Central memory CD8-positive, alpha-beta T cell (primary cell): ENCODE data around the gene CEP68.

Source experiments
- ATAC-seq: fragments of 150-1000 bp; cut with Tn5 transposase; replicated peaks from 2 replicates; pipeline ENCODE4 v1.10.0; 2022; ENCODE audit warnings: mild to moderate bottlenecking, moderate FRiP score, moderate number of reproducible peaks; ENCODE audit not compliant: poor library complexity, severe bottlenecking; ENCODE audit errors: extremely low read depth
- DNase-seq, 2 donors: peaks; one replicate each; pipeline ENCODE4 v3.0.0; 2021; ENCODE audit warnings: low spot score in 2 of 2
- H3K27ac Mint-ChIP-seq: one replicate; pipeline ENCODE4 v1.8.0; 2022; ENCODE audit warnings: low read depth, mild to moderate bottlenecking, moderate library complexity, mixed read lengths
- H3K27me3 Mint-ChIP-seq: one replicate; pipeline ENCODE4 v1.8.0; 2022; ENCODE audit warnings: mixed read lengths
- H3K36me3 Mint-ChIP-seq: one replicate; pipeline ENCODE4 v1.8.0; 2022; ENCODE audit warnings: mild to moderate bottlenecking, moderate library complexity, mixed read lengths; ENCODE audit not compliant: insufficient read depth
- H3K4me1 Mint-ChIP-seq: one replicate; pipeline ENCODE4 v1.8.0; 2022; ENCODE audit warnings: mixed read lengths
- H3K4me3 Mint-ChIP-seq: one replicate; pipeline ENCODE4 v1.8.0; 2022; ENCODE audit warnings: mild to moderate bottlenecking, moderate library complexity, mixed read lengths
- H3K9me3 Mint-ChIP-seq: one replicate; pipeline ENCODE4 v1.8.0; 2022; ENCODE audit warnings: mixed read lengths

Gene CEP68

DNA sequence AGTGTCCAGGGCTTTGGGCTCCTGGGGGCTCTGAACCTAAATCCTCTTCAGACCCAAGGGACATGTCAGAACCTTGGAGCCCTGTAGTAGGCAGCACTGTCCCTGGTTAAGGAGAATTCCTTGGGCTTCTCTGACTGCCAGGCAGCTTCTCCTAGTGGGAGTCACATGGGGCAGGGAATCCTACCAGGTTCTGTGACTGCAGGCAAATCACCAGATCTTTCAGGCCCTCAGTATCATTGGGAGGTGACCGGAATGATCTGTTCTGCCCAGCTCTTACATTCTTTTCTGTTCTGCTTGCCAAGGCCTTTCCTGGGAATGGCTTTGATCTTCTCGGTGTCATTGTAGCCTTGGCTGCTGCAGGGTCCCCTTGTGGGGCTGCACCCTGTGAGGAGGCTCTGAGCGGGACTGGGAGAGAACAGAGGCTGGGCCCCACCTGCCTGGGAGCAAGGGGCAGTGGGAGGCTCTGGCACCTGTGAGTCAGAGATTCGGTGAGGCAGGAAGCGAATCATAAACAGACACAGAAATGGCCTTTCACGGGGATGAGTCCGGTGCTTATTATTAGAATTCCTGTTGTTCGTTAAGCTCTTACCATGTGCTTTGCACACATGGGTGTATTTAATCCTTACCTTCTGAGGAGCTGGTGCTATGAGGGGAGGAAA, 14.1 kb downstream of the CEP68 start:
- Mint-ChIP-seq H3K27me3 (no peaks in the 10 kb centered on the region), H3K9me3 (no peaks in the 10 kb centered on the region), H3K4me3 (no peak overlapping the region), H3K4me1 (peaks cover 22% of the 10 kb centered on the region), H3K27ac (peak overlapping the region; percentile 80), H3K36me3 (peaks cover 31% of the 10 kb centered on the region)
- ATAC-seq, result no peak
- DNase-seq, result no peak

GRCh38 chr2:65070856-65071255, 14.6 kb downstream of the CEP68 start:
- peaks cover 22% of the 10 kb centered on the region for H3K4me1 Mint-ChIP-seq
- no peak for DNase-seq

DNA sequence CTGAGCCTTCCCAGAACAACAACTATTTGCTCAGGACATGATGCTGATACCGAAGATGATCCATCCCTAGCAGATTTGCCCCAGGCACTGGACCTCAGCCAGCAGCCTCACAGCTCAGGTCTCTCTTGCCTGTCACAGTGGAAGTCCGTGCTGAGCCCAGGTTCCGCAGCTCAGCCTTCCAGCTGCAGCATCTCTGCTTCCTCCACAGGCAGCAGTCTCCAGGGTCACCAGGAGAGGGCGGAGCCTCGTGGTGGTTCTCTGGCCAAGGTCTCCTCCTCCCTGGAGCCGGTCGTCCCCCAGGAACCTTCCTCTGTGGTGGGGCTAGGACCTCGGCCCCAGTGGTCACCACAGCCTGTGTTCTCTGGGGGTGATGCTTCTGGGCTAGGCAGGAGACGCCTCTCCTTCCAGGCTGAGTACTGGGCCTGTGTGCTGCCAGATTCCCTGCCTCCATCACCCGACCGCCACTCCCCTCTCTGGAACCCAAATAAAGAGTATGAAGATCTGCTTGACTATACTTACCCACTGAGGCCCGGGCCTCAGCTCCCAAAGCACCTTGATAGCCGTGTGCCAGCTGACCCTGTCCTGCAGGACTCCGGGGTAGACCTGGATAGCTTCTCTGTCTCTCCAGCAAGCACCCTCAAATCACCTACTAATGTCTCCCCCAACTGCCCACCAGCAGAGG, 15.4 kb downstream of the CEP68 start:
- Mint-ChIP-seq H3K4me1 (peaks cover 22% of the 10 kb centered on the region), H3K27ac (no peak overlapping the region), H3K9me3 (no peaks in the 10 kb centered on the region), H3K27me3 (no peaks in the 10 kb centered on the region), H3K36me3 (peaks cover 34% of the 10 kb centered on the region), H3K4me3 (no peak overlapping the region)
- peak; percentile 28 for ATAC-seq
- no peak for DNase-seq

More at GRCh38 chr2:65070856-65071255, 14.6 kb downstream of the CEP68 start:
- Mint-ChIP-seq H3K4me3 (no peak overlapping the region), H3K27me3 (no peaks in the 10 kb centered on the region), H3K9me3 (no peaks in the 10 kb centered on the region), H3K36me3 (peaks cover 33% of the 10 kb centered on the region), H3K27ac (peak overlapping the region; percentile 80)
- no peak for ATAC-seq

- H3K36me3 Mint-ChIP-seq, result peaks cover 34% of the 10 kb centered on the region
- H3K9me3 Mint-ChIP-seq, result no peaks in the 10 kb centered on the region
- H3K4me3 Mint-ChIP-seq, result no peak overlapping the region
- no peaks in the 10 kb centered on the region for H3K27me3 Mint-ChIP-seq
- H3K4me1 Mint-ChIP-seq, result peaks cover 19% of the 10 kb centered on the region
- DNase-seq (no peak), ATAC-seq (no peak)
- peak overlapping the region; percentile 55 for H3K27ac Mint-ChIP-seq
Measured at GRCh38 chr2:65072181-65072970, 16.2 kb downstream of the CEP68 start.

DNA sequence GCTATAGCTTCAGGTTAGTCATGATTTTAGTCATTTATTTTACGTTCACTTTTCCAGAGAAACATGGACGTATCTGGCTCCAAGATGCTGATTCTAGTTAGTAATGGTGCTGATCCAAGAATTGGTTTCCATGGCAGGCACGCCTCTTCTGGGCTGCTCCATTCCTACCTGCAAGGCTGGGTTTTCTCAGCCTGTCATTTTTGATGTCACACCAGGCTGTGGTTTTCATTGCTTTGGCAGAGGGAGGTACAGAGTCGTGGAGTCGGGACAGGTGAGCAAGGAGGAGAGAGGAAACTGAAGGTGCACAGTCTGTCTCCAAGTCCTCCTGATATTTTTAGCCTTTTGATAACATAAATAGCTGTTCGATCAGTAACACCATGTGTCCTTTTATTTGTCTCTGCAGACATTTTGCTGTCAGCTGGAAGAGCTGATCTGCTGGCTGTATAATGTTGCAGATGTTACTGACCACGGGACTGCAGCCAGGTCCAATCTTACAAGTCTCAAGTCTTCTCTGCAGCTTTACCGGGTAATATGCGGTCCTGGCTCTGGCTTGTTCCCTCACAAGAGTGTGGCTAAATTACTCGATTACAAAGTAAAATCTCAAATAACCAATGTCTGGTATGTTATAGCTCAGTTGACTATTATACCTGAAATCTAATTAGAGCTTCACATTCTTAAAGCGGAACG, 17.8 kb downstream of the CEP68 start:
- no peak for DNase-seq
- H3K4me3 Mint-ChIP-seq, result no peak overlapping the region
- no peak for ATAC-seq
- H3K27ac Mint-ChIP-seq, result peak overlapping the region; percentile 19
- H3K4me1 Mint-ChIP-seq, result peaks cover 7% of the 10 kb centered on the region
- no peaks in the 10 kb centered on the region for H3K9me3 Mint-ChIP-seq
- no peaks in the 10 kb centered on the region for H3K27me3 Mint-ChIP-seq
- peaks cover 34% of the 10 kb centered on the region for H3K36me3 Mint-ChIP-seq

GRCh38 chr2:65075176-65075575, 19.0 kb downstream of the CEP68 start:
- Mint-ChIP-seq H3K27ac (no peak overlapping the region), H3K4me3 (no peak overlapping the region), H3K27me3 (no peaks in the 10 kb centered on the region), H3K4me1 (peaks cover 7% of the 10 kb centered on the region), H3K36me3 (peaks cover 38% of the 10 kb centered on the region), H3K9me3 (no peaks in the 10 kb centered on the region)
- no peak for DNase-seq
- no peak for ATAC-seq

DNA sequence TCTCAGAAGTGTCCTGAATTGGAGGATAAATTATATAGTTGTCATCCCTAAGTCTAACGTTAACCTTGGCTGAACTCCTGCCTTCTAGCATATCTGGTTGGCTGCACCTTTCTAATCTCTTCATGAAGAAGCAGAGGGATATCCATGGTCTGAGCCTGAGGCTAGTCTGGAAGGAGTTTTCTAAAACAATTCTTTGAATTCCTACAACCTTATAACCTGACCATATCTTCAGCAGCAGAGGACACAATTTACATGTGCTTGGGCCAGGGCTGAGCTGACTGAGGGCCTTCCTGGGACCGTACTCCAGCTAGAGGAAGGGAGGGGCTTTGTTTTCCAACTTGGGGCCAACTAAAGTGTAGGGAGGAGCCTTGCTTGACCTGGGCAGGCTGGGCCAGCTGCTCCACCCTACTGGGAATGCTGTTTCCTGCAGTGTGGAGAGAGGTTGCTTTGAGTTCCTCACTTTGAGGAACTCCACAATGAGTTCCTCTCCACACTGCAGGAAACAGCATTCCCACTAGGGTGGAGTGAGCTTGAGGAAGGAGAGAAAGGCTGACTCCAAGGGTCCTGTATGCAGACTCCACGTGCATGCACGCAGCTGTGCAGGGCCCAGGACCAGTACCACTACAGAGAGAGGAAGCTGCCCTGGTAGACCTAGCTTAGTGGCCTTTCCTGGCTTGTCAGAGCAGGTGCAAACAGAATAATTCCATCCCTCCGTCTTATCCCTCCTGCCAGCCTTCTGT, 19.6 kb downstream of the CEP68 start:
- Mint-ChIP-seq H3K27me3 (no peaks in the 10 kb centered on the region), H3K36me3 (peaks cover 37% of the 10 kb centered on the region), H3K27ac (no peak overlapping the region), H3K9me3 (no peaks in the 10 kb centered on the region), H3K4me1 (peaks cover 2% of the 10 kb centered on the region), H3K4me3 (no peak overlapping the region)
- ATAC-seq (no peak), DNase-seq (no peak)

DNA sequence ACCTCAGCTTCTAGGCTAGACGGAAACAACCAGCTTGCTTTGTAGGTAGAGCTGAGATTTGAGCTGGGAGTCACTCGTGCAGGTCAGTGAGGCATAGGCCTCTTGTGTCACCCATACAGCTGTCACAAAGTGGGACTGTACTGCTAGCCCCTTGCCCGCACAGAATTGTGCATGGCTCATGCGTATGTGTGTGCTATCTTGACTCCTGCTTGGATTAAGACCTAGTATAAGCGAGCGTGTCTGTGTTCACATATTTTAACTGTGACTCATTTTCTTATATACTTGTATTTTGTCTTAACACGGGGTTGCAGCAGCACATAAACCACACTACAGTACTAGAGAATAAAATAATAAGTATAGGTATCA, 20.1 kb downstream of the CEP68 start:
- Mint-ChIP-seq H3K4me3 (no peak overlapping the region), H3K27me3 (no peaks in the 10 kb centered on the region), H3K9me3 (no peaks in the 10 kb centered on the region), H3K27ac (no peak overlapping the region), H3K4me1 (no peaks in the 10 kb centered on the region), H3K36me3 (peaks cover 35% of the 10 kb centered on the region)
- no peak for DNase-seq
- no peak for ATAC-seq

GRCh38 chr2:65077898-65078297, 21.7 kb downstream of the CEP68 start:
- Mint-ChIP-seq H3K4me3 (no peak overlapping the region), H3K27ac (no peak overlapping the region), H3K4me1 (no peaks in the 10 kb centered on the region), H3K36me3 (peaks cover 36% of the 10 kb centered on the region), H3K27me3 (no peaks in the 10 kb centered on the region), H3K9me3 (no peaks in the 10 kb centered on the region)
- no peak for DNase-seq
- no peak for ATAC-seq

- Mint-ChIP-seq H3K27me3 (no peaks in the 10 kb centered on the region), H3K4me3 (no peak overlapping the region), H3K4me1 (no peaks in the 10 kb centered on the region), H3K27ac (no peak overlapping the region), H3K36me3 (peaks cover 39% of the 10 kb centered on the region), H3K9me3 (no peaks in the 10 kb centered on the region)
- DNase-seq, result no peak
- ATAC-seq, result no peak
Measured at GRCh38 chr2:65079017-65079416, 22.8 kb downstream of the CEP68 start.

- DNase-seq, result no peak
- no peaks in the 10 kb centered on the region for H3K27me3 Mint-ChIP-seq
- peak overlapping the region; percentile 16 for H3K27ac Mint-ChIP-seq
- no peak overlapping the region for H3K4me3 Mint-ChIP-seq
- no peak for ATAC-seq
- no peaks in the 10 kb centered on the region for H3K4me1 Mint-ChIP-seq
- peaks cover 40% of the 10 kb centered on the region for H3K36me3 Mint-ChIP-seq
- no peaks in the 10 kb centered on the region for H3K9me3 Mint-ChIP-seq
Measured at GRCh38 chr2:65081232-65081685, 25.0 kb downstream of the CEP68 start.

DNA sequence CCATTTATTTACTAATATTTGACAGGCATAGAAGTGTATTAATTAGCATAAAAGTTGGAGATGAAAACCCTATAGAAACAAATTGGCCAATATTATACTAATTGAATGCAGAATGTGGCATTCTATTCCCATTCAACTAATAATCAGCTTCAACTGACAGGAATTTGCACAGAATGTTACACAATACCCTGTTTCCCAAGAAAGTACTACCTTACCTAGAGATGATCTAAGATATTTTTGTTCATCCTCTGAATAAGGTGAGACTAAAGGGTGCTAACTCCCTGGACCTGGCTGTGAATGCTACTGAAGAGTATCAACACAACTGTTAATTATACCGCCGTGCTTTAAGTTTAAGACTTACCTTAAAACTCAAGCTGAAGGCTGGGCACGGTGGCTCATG, 28.9 kb downstream of the CEP68 start:
- ATAC-seq, result no peak
- Mint-ChIP-seq H3K27ac (no peak overlapping the region), H3K4me1 (peaks cover 8% of the 10 kb centered on the region), H3K9me3 (no peaks in the 10 kb centered on the region), H3K36me3 (peaks cover 63% of the 10 kb centered on the region), H3K4me3 (no peak overlapping the region), H3K27me3 (no peaks in the 10 kb centered on the region)
- DNase-seq, result no peak
